Smooth muscle cell (in vitro differentiated cells): ENCODE measurements around the gene UBLCP1. TPM values are rescaled to one million over a fixed set of nuclear protein-coding genes. Genes with fewer than 3 reads are reported as not detected.
A peak's percentile ranks its signal among the peaks of the same experiment; 100 is the strongest.
"Not testable (repeated sequence)": the region's sequence is repeated elsewhere in the genome, so short reads cannot be mapped to it uniquely, and the experiment has no call there.

ENCODE experiments used
- DNase-seq: peaks from one replicate; lab custom pipeline; 2025; ENCODE audit not compliant: unreplicated experiment; lab: John Stamatoyannopoulos, UW
- H2AFZ ChIP-seq: fragments of 200-600 bp; sonication (generic); 2 replicates; pipeline ENCODE4 v1.6.0; 2016; ENCODE audit warnings: antibody characterized with exemption, low read depth, mild to moderate bottlenecking
- H3F3A ChIP-seq: fragments of 200-600 bp; sonication (generic); 2 replicates; pipeline ENCODE4 v1.6.0; 2017; ENCODE audit warnings: antibody characterized with exemption, low read depth
- H3K27ac ChIP-seq: fragments of 200-600 bp; sonication (generic); 2 replicates; pipeline ENCODE4 v1.5.1; 2016; ENCODE audit warnings: low read depth, mild to moderate bottlenecking
- H3K27me3 ChIP-seq: fragments of 200-600 bp; sonication (generic); 2 replicates; pipeline ENCODE4 v1.6.1; 2016; ENCODE audit warnings: low read depth, mild to moderate bottlenecking
- H3K36me3 ChIP-seq: fragments of 200-600 bp; sonication (generic); 2 replicates; pipeline ENCODE4 v1.5.1; 2016; ENCODE audit warnings: low read depth
- H3K4me1 ChIP-seq: fragments of 200-600 bp; sonication (generic); 2 replicates; pipeline ENCODE4 v1.5.1; 2016; ENCODE audit warnings: low read depth
- H3K4me2 ChIP-seq: fragments of 200-600 bp; sonication (generic); 2 replicates; pipeline ENCODE4 v1.6.0; 2016; ENCODE audit warnings: mild to moderate bottlenecking
- H3K4me3 ChIP-seq: fragments of 200-600 bp; sonication (generic); 2 replicates; pipeline ENCODE4 v1.5.1; 2016; ENCODE audit warnings: mild to moderate bottlenecking
- H3K79me2 ChIP-seq: fragments of 200-600 bp; sonication (generic); 2 replicates; pipeline ENCODE4 v1.6.0; 2016; ENCODE audit warnings: low read depth, mild to moderate bottlenecking
- H3K9ac ChIP-seq: fragments of 200-600 bp; sonication (generic); 2 replicates; pipeline ENCODE4 v1.6.0; 2016; ENCODE audit warnings: low read depth
- H3K9me3 ChIP-seq: fragments of 200-600 bp; sonication (generic); replicated peaks from 2 replicates; pipeline ENCODE4 v1.5.1; 2016; ENCODE audit warnings: low read depth
- H4K20me1 ChIP-seq: fragments of 200-600 bp; sonication (generic); 2 replicates; pipeline ENCODE4 v1.6.0; 2016; ENCODE audit warnings: low read depth
- CTCF ChIP-seq: fragments of 200-600 bp; sonication (generic); IDR thresholded peaks from 2 replicates; pipeline ENCODE4 v1.5.1; 2017; ENCODE audit warnings: borderline replicate concordance, mild to moderate bottlenecking, antibody characterized with exemption; ENCODE audit not compliant: insufficient read depth, poor library complexity, severe bottlenecking
- WGBS: methylation state at CpG from one replicate; pipeline ENCODE4 v1.1.7; 2016; ENCODE audit warnings: low lambda C conversion rate; 5-methylcytosine and 5-hydroxymethylcytosine counted together
- polyA plus RNA-seq: library from polyadenylated mRNA; unstranded; fragments of >200 nt; fragmentation: Nextera tagmentation; extraction: Ambion mirVana; gene quantifications from 2 replicates; pipeline ENCODE4 v1.2.1, GENCODE V29; 2016
- total RNA-seq: library from RNA; depleted of rRNA; stranded (reverse); fragments of >200 nt; gene quantifications from 2 replicates; pipeline ENCODE4 v1.2.3, GENCODE V29; 2014

The UBLCP1 gene
- total and polyA plus RNA-seq, 2 experiments from 2014 or later = 32.9 to 44.1 TPM

- Histone ChIP-seq H3K79me2 (no peaks in the 10 kb centered on the region), H4K20me1 (no peaks in the 10 kb centered on the region), H3K36me3 (peaks cover 34% of the 10 kb centered on the region), H3K9me3 (no peaks in the 10 kb centered on the region), H3F3A (no peaks in the 10 kb centered on the region), H3K27me3 (no peaks in the 10 kb centered on the region), H3K4me2 (no peak overlapping the region), H3K27ac (no peak overlapping the region), H3K4me3 (no peak overlapping the region), H3K4me1 (no peaks in the 10 kb centered on the region), H2AFZ (no peak overlapping the region), H3K9ac (no peak overlapping the region)
- no peak for DNase-seq
- TF ChIP-seq CTCF = no peak
Measured at GRCh38 chr5:159274676-159275075, 11.6 kb downstream of the UBLCP1 start.

GRCh38 chr5:159286420-159287035 is 23.4 kb downstream of the UBLCP1 start:
- H3K27me3 ChIP-seq = no peaks in the 10 kb centered on the region
- H3K27ac ChIP-seq = no peak overlapping the region
- H2AFZ ChIP-seq = no peak overlapping the region
- no peak overlapping the region for H3K4me2 ChIP-seq
- H3F3A ChIP-seq = peaks cover 7% of the 10 kb centered on the region
- 75% methylated on average over 8 of the region's 8 CpGs for WGBS
- no peaks in the 10 kb centered on the region for H3K4me1 ChIP-seq
- no peak overlapping the region for H3K4me3 ChIP-seq
- no peak for DNase-seq
- no peaks in the 10 kb centered on the region for H3K79me2 ChIP-seq
- no peaks in the 10 kb centered on the region for H3K9me3 ChIP-seq
- peaks cover 5% of the 10 kb centered on the region for H4K20me1 ChIP-seq
- peak; percentile 55 for TF ChIP-seq CTCF
- H3K9ac ChIP-seq = no peak overlapping the region
- peaks cover 7% of the 10 kb centered on the region for H3K36me3 ChIP-seq

- Histone ChIP-seq H3K9ac (no peak overlapping the region), H3K4me3 (no peak overlapping the region), H2AFZ (no peak overlapping the region), H4K20me1 (no peaks in the 10 kb centered on the region), H3K4me2 (no peak overlapping the region), H3K9me3 (no peaks in the 10 kb centered on the region), H3K4me1 (no peaks in the 10 kb centered on the region), H3F3A (no peaks in the 10 kb centered on the region), H3K79me2 (no peaks in the 10 kb centered on the region), H3K36me3 (peaks cover under 1% of the 10 kb centered on the region), H3K27me3 (no peaks in the 10 kb centered on the region), H3K27ac (no peak overlapping the region)
- DNase-seq = no peak
- 76% methylated on average over 4 of the region's 4 CpGs for WGBS
- TF ChIP-seq CTCF = no peak
Measured at GRCh38 chr5:159290741-159291140, 27.7 kb downstream of the UBLCP1 start.

- Histone ChIP-seq H4K20me1 (no peaks in the 10 kb centered on the region), H2AFZ (no peak overlapping the region), H3K36me3 (no peaks in the 10 kb centered on the region), H3K27ac (no peak overlapping the region), H3F3A (no peaks in the 10 kb centered on the region), H3K4me1 (no peaks in the 10 kb centered on the region), H3K4me2 (no peak overlapping the region), H3K4me3 (no peak overlapping the region), H3K9me3 (no peaks in the 10 kb centered on the region), H3K79me2 (no peaks in the 10 kb centered on the region), H3K9ac (no peak overlapping the region), H3K27me3 (no peaks in the 10 kb centered on the region)
- TF ChIP-seq CTCF = no peak
- WGBS = 95% methylated on average over 5 of the region's 5 CpGs
- no peak for DNase-seq
Measured at GRCh38 chr5:159294921-159295320, 31.8 kb downstream of the UBLCP1 start.

GRCh38 chr5:159297300-159297699 is 34.2 kb downstream of the UBLCP1 start:
- not testable (repeated sequence) for H3K79me2 ChIP-seq, H3K9ac ChIP-seq, H3K9me3 ChIP-seq, DNase-seq, H3K4me1 ChIP-seq, H4K20me1 ChIP-seq, H2AFZ ChIP-seq, H3K27me3 ChIP-seq, H3F3A ChIP-seq, H3K4me3 ChIP-seq, H3K36me3 ChIP-seq, H3K4me2 ChIP-seq, H3K27ac ChIP-seq
- WGBS = 93% methylated on average over 5 of the region's 5 CpGs
